Common myeloid progenitor, CD34-positive (primary cell): ENCODE data around the gene NUP133.
A peak's percentile ranks its signal among the peaks of the same experiment; 100 is the strongest.

Experiments
- CTCF ChIA-PET: fragments of 350-600 bp; sonication (Branson Sonifier 250); formaldehyde crosslinking; loops from one replicate; lab custom pipeline; 2021; ENCODE audit warnings: antibody characterized with exemption; lab: Charles Lee
- POLR2A ChIA-PET: fragments of 350-600 bp; sonication (Branson Sonifier 250); formaldehyde crosslinking; loops from one replicate; lab custom pipeline; 2021; ENCODE audit warnings: antibody characterized with exemption; lab: Charles Lee
- DNase-seq, 3 donors: peaks; one replicate each; pipeline versions ENCODE4 v3.0.0 to v3.0.0-alpha.2; 2013
- H3K27ac ChIP-seq, 2 experiments: 1 replicate in 1 of 2; 2 replicates in 1 of 2; pipeline ENCODE4 v1.7.0; 2013; ENCODE audit warnings: inconsistent platforms in 2 of 2, low read length in 2 of 2, mild to moderate bottlenecking in 2 of 2, low read depth in 1 of 2, moderate library complexity in 1 of 2; ENCODE audit not compliant: severe bottlenecking in 2 of 2, insufficient read depth in 1 of 2, poor library complexity in 1 of 2
- H3K27me3 ChIP-seq, 5 experiments: replicated peaks in 2 of 5; 1 replicate in 3 of 5; 2 replicates in 2 of 5; pipeline versions ENCODE4 v1.6.1 to v1.7.0; 2013; ENCODE audit warnings: low read length in 4 of 5, mild to moderate bottlenecking in 2 of 5, moderate library complexity in 2 of 5, inconsistent platforms in 1 of 5; ENCODE audit not compliant: insufficient read depth in 5 of 5, control insufficient read depth in 4 of 5
- H3K36me3 ChIP-seq, 4 experiments: 1 replicate in 2 of 4; 2 replicates in 2 of 4; pipeline versions ENCODE4 v1.6.1 to v1.7.0; 2013; ENCODE audit warnings: low read length in 3 of 4, control low read depth in 1 of 4, mild to moderate bottlenecking in 1 of 4; ENCODE audit not compliant: control insufficient read depth in 4 of 4, insufficient read depth in 4 of 4
- H3K4me1 ChIP-seq, 4 experiments: 1 replicate in 3 of 4; 2 replicates in 1 of 4; pipeline versions ENCODE4 v1.6.1 to v1.7.1; 2013; ENCODE audit warnings: low read length in 3 of 4, mild to moderate bottlenecking in 3 of 4, control low read depth in 1 of 4, inconsistent platforms in 1 of 4, moderate library complexity in 1 of 4; ENCODE audit not compliant: control insufficient read depth in 4 of 4, insufficient read depth in 4 of 4; ENCODE audit errors: control extremely low read depth in 1 of 4
- H3K4me3 ChIP-seq, 7 experiments: 1 replicate in 4 of 7; 2 replicates in 3 of 7; pipeline versions ENCODE4 v1.5.1 to v1.7.0; 2013; ENCODE audit warnings: mild to moderate bottlenecking in 7 of 7, low read length in 6 of 7, moderate library complexity in 6 of 7, inconsistent platforms in 2 of 7, low read depth in 2 of 7, control low read depth in 1 of 7; ENCODE audit not compliant: insufficient read depth in 4 of 7, control insufficient read depth in 1 of 7; ENCODE audit errors: extremely low read depth in 1 of 7
- H3K9me3 ChIP-seq, 5 experiments: 1 replicate in 4 of 5; 2 replicates in 1 of 5; pipeline versions ENCODE4 v1.6.1 to v1.7.1; 2013; ENCODE audit warnings: low read length in 4 of 5, mild to moderate bottlenecking in 2 of 5, inconsistent platforms in 1 of 5, low read depth in 1 of 5, moderate library complexity in 1 of 5; ENCODE audit not compliant: control insufficient read depth in 4 of 5, insufficient read depth in 2 of 5; ENCODE audit errors: control extremely low read depth in 1 of 5
- WGBS: methylation state at CpG from one replicate; pipeline ENCODE4 v1.1.5; 2013; ENCODE audit not compliant: insufficient coverage; 5-methylcytosine and 5-hydroxymethylcytosine counted together

Gene NUP133

GRCh38 chr1:229547542-229547941 is 39.4 kb upstream of the NUP133 start:
- CTCF ChIA-PET: no interaction called here
- H3K4me3 ChIP-seq: no peak overlapping the region
- H3K9me3 ChIP-seq: no peaks in the 10 kb centered on the region
- POLR2A ChIA-PET: no interaction called here
- DNase-seq: no peak
- WGBS: 98% methylated on average over 6 of the region's 7 CpGs
- H3K27me3 ChIP-seq: no peaks in the 10 kb centered on the region
- H3K36me3 ChIP-seq: peaks cover 19 to 42% (median 31%) of the 10 kb centered on the region in 4 experiments
- no peak overlapping the region for H3K27ac ChIP-seq
- H3K4me1 ChIP-seq: peaks cover 0 to 4% (median 1%) of the 10 kb centered on the region in 4 experiments

- Histone ChIP-seq H3K4me3 (no peak overlapping the region), H3K27me3 (no peaks in the 10 kb centered on the region), H3K9me3 (no peaks in the 10 kb centered on the region), H3K36me3 (peaks cover 23 to 65% (median 43%) of the 10 kb centered on the region in 4 experiments), H3K27ac (no peak overlapping the region), H3K4me1 (no peaks in the 10 kb centered on the region)
- POLR2A ChIA-PET: interaction anchor here (0.7 kb wide), 1 partner anchor 18 kb away, joined by 4 read pairs; no protein-coding TSS in a partner anchor
- no peak for DNase-seq
- CTCF ChIA-PET: no interaction called here
- no CpG with 5 or more reads among the region's 1 CpG for WGBS
These were observed 36.4 kb upstream of the NUP133 start for GRCh38 chr1:229544587-229544986.

DNA sequence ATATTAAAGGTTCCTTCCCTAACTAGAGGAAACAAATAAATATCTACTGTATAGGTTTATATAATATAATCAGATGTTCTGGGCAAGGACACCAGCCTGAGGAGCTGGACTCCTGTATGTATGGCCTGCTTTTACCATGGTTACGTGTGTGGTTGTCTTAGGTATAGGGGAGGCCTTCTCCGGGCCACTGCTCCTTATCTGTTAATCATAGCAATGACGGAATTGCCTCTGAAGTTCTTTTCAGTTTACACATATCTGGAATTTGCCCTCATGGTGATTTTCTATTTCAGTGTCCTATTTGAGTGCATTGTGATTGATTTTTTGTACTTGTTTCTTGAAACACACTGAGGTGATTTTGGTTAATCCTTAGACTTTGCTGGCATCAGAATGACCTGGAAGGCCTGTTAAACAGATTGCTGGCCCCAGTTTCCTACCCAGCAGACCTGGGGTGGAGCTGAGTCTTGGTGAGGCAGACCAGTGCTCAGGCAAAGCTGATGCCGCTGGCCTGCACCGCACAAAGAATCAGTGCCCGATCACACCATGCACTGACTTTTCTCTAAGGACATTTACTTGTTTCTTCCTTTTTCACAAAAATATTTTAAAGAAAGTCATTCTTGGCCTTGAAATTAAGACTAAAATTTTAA is 31.8 kb upstream of the NUP133 start:
- H3K36me3 ChIP-seq: peaks cover 18 to 82% (median 44%) of the 10 kb centered on the region in 4 experiments
- peaks cover 0 to 5% (median 0%) of the 10 kb centered on the region in 4 experiments for H3K4me1 ChIP-seq
- ChIA-PET POLR2A (no interaction called here), CTCF (interaction anchor here (0.9 to 1.6 kb wide), 3 partner anchors 10 to 25 kb away, joined by 3 to 5 read pairs (median 3); no protein-coding TSS in a partner anchor)
- no peak overlapping the region for H3K4me3 ChIP-seq
- WGBS: 100% methylated on average over 1 of the region's 6 CpGs
- no peaks in the 10 kb centered on the region for H3K27me3 ChIP-seq
- no peak for DNase-seq
- H3K27ac ChIP-seq: no peak overlapping the region
- no peaks in the 10 kb centered on the region for H3K9me3 ChIP-seq

DNA sequence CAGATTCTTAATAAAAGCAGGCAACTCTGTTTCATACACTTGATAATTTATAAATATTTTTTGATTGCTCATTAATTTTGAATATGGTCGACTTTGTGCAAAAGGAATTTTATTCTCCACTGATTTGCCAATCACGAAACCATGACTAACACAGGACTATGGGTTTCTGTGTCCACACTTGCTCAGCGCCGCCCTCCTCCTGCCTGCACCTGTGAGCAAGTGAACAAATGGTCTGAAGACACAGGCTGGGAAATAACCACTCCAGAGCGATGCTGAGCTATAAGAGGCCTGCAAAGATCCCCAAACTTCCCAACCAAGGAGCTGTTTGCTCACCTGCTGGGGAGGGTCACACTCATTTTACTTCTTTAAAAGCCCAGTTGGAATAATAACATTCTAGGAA is 30.8 kb upstream of the NUP133 start:
- Histone ChIP-seq H3K36me3 (peaks cover 11 to 75% (median 44%) of the 10 kb centered on the region in 4 experiments), H3K27me3 (no peaks in the 10 kb centered on the region), H3K9me3 (no peaks in the 10 kb centered on the region), H3K4me3 (no peak overlapping the region), H3K4me1 (peaks cover 0 to 5% (median 0%) of the 10 kb centered on the region in 4 experiments), H3K27ac (no peak overlapping the region)
- ChIA-PET CTCF (interaction anchor here (1.3 to 1.6 kb wide), 2 partner anchors 20 to 24 kb away, joined by 3 to 5 read pairs; partner anchors contain the start of gene ABCB10), POLR2A (no interaction called here)
- no peak for DNase-seq
- WGBS: 97% methylated on average over 4 of the region's 5 CpGs

DNA sequence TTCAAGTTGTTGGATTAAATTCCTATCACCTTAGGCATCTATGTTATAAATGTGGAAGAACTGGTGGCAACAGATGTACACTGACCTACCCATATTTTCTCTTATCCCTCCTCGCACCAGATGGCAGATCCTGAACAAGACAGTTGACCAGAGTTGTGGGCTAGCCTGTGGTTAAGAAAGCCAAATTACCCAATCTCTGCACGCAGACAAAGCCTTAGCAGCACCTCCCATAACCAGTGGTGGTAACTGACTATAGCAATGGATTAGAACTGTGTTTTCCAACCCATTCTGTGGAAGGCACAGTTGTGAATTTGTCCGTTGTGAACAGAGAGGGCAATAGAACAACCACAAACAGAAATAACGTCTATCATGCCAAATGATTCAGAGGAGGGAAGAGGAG is 29.8 kb upstream of the NUP133 start:
- peaks cover 14 to 72% (median 37%) of the 10 kb centered on the region in 4 experiments for H3K36me3 ChIP-seq
- no peak overlapping the region for H3K27ac ChIP-seq
- peaks cover 0 to 5% (median 0%) of the 10 kb centered on the region in 4 experiments for H3K4me1 ChIP-seq
- CTCF ChIA-PET: no interaction called here
- no peaks in the 10 kb centered on the region for H3K27me3 ChIP-seq
- H3K4me3 ChIP-seq: no peak overlapping the region
- peak in 2 of 3 donors; percentile 19 to 25 for DNase-seq
- no peaks in the 10 kb centered on the region for H3K9me3 ChIP-seq
- 92% methylated on average over 3 of the region's 4 CpGs for WGBS
- POLR2A ChIA-PET: no interaction called here

DNA sequence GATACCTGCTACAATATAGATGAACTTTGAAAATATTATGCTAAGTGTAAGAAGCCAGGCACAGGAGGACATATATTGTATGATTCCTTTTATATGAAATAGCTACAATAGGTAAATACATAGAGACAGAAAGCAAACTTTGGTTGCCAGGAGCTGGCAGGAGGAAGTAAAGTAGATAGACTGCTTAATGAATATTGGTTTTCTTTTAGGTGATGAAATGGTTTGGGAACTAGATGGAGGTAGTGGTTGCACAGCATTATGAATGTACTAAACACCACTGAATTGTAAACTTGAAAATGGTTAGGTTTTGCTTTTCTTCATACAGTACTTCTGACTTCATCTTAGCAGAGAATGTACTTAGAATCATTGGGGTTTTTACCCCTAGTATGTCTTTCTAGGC is 28.8 kb upstream of the NUP133 start:
- H3K27ac ChIP-seq: no peak overlapping the region
- H3K9me3 ChIP-seq: no peaks in the 10 kb centered on the region
- peaks cover 18 to 73% (median 35%) of the 10 kb centered on the region in 4 experiments for H3K36me3 ChIP-seq
- H3K4me3 ChIP-seq: no peak overlapping the region
- CTCF ChIA-PET: interaction anchor here (0.6 to 1.0 kb wide), 2 partner anchors 10 to 18 kb away, joined by 3 read pairs; no protein-coding TSS in a partner anchor
- H3K27me3 ChIP-seq: no peaks in the 10 kb centered on the region
- H3K4me1 ChIP-seq: peaks cover 0 to 5% (median 0%) of the 10 kb centered on the region in 4 experiments
- POLR2A ChIA-PET: no interaction called here
- no peak for DNase-seq

GRCh38 chr1:229535230-229535629 is 27.1 kb upstream of the NUP133 start:
- DNase-seq: no peak
- Histone ChIP-seq H3K27ac (no peak overlapping the region), H3K36me3 (peaks cover 17 to 76% (median 40%) of the 10 kb centered on the region in 4 experiments), H3K27me3 (no peaks in the 10 kb centered on the region), H3K9me3 (no peaks in the 10 kb centered on the region), H3K4me3 (no peak overlapping the region), H3K4me1 (peaks cover 0 to 5% (median 0%) of the 10 kb centered on the region in 4 experiments)
- POLR2A ChIA-PET: interaction anchor here (0.7 kb wide), 1 partner anchor 20 kb away, joined by 3 read pairs; no protein-coding TSS in a partner anchor
- CTCF ChIA-PET: interaction anchor here (1.4 kb wide), 1 partner anchor 9 kb away, joined by 7 read pairs; no protein-coding TSS in a partner anchor
